HK-2 (cell line): ENCODE data around the gene THAP10.

Experiments used
- DNase-seq: peaks from one replicate; pipeline ENCODE4 v3.0.0-alpha.2; 2018; ENCODE audit not compliant: unreplicated experiment

The THAP10 gene

DNA sequence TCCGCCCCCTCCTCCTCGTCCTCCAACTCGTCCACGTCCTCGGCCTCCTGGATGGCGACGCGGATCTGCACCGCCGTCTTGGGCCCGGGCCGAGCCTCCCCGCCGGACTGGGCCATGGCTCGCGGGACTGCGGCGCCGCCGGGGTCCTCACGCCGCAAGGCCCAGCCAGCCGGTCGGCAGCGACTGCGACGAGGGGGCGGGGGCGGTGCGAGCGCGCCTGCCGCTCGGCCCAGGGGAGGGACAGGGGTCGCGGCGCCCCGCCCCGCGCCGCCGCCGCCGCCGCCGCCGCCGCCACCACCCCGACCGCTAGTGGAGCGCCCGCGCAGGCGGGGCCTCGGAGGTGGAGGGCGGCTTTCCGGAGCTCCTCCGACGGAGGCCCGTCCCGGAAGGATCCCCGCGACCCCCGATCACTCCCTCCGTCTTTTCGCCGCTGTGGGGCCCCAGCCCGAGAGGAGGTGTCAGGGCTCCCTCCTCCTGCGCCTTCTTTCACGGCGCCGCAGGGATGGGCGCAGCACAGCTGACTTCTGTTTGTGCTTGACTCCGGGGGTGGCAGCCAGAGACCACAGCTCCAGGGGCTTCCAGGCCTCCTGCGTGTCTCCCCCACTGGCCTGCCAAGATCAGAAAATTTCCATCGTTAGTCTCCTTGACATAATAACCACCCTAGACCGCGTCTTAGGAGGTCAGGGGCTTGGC is 38.1 kb downstream of the THAP10 start, which contains the start of gene LARP6:
LARP6 (minus strand) TSS at position 185 of the 693 bp plus-strand sequence; CDS start at position 116, 69 bp downstream.
- DNase-seq = peak; percentile 41

DNA sequence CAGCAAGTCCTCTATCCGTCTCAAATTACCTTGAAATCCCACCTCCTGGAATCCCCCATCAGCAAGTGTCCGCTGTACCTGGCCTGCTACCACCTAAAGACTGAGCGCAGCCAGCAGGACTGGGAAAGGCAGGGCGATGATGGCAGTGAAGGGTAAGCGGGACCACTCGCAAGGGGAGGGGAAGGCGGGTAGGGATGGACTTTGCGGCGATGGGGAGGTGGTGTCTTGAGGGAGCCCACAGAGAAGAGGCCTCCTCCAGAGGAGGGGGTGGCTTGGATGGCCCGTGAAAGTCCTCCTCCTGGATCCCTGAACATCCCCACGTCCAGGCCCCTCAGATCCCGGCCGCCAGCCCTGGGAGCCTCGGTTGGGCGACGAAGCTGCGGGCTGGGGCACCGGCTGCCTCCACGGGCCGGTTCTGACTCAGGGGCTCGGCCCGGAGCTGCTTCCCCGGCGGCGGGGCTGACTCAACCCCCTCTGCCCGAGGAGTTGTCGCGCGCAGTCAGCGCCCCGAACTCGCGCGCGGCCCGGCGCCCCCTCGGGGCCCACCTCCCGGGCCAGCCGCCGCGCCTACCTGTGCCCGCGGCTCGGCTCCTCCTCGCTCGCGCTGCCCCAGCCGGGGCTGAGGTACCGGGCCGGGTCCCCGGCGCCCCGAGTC is 38.8 kb downstream of the THAP10 start:
- peak; percentile 48 for DNase-seq

DNA sequence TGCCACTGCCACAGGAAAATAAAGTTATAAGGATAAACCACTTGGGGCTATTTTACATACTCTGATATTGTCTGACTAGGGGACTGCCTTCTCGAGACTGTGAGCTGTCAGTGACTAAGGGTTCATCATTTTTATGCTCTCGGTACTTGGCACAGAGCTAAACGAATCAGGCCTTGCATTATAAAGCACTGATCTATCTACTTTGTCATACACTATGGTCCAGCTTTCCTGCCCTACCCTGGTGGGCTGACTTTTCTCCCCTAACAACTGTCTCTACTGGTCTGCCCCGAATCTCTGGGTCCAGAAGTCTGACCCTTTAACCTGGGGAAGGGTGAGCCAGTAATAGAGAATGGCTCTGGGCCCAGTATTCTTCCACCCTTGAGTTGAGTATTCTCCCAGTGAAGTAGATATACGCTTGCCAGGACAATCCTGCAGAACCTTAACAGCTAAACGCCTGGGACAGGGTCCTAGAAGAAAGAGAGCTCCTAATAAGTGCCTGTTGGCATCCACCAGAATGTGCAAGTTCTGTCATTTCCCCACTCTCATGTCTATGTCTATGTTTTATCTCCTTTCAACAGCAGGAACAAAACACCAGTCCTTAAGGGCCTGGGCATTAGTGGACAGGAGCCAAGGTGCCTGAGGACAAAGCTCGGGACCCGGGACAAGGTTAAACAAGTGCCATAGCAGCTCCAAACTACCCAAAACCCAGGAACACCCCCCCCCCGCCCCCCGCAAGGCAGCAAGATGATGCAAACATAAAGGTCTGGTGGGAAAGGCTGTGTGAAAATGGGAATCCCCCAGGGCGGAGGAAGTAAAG is 39.5 kb downstream of the THAP10 start:
- DNase-seq = peak; percentile 7

- no peak for DNase-seq
Observed at GRCh38 chr15:70851889-70852288, 40.3 kb downstream of the THAP10 start.

- DNase-seq = no peak
Observed at GRCh38 chr15:70845602-70846360, 46.5 kb downstream of the THAP10 start.

GRCh38 chr15:70837476-70837875 is 54.8 kb downstream of the THAP10 start:
- no peak for DNase-seq

- no peak for DNase-seq
Observed at GRCh38 chr15:70835841-70836240, 56.4 kb downstream of the THAP10 start.

- DNase-seq = no peak
Observed at GRCh38 chr15:70835415-70835814, 56.8 kb downstream of the THAP10 start.

GRCh38 chr15:70834999-70835398 is 57.2 kb downstream of the THAP10 start:
- no peak for DNase-seq

DNA sequence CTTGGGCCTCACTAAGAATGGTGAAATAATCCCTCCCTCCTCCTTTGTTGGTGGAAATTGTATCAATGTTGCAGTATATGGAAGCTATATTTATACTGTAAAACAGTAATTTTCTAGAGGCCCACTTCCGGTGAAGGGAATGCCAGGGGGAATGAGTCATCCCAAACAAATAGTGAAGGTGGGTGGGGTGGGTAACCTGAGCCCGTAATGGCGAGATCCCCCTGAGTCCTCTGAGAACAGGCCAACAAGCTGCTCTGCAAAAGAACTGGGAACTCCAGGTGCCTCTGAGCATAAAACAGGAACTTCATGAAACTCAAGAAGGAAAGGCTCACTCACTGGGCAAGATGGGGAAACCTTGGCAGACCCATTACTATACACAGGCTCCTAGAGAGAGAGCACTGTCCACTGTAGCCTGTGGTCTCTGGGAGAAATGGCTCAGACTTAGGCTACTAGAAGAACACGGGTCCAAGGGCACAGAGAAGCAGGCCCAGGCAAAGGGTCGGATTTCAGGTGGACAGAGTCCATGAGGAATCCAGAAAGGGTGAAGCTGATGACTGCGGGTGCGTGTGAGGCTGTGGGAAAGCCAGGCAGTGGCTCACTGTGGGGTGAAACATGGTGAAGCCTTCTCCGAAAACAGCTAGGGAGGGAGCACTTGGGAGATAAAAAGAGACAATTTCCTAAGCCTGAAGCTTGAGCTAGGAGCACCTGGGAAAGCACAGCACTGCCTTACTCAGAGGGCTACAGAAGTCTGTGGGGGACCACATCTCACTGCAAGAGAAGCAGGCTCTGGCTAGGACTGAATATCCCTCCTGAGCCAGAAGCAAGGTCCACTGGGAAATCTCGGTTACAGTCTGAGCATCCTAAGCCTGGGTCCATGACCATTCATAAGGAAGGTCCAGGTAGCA is 58.1 kb downstream of the THAP10 start:
- peak; percentile 30 for DNase-seq

- DNase-seq = no peak
Observed at GRCh38 chr15:70833422-70833821, 58.8 kb downstream of the THAP10 start.

GRCh38 chr15:70832176-70832575 is 60.1 kb downstream of the THAP10 start:
- DNase-seq = no peak
